ENCODE results near the gene ATP10A. TPM values are rescaled to one million over a fixed set of nuclear protein-coding genes. Genes with fewer than 3 reads are reported as not detected.
"Not testable (repeated sequence)": the region's sequence is repeated elsewhere in the genome, so short reads cannot be mapped to it uniquely, and the experiment has no call there.

The ATP10A gene
- total RNA-seq, 1 experiment from 2014 or later: 7.1 TPM

DNA sequence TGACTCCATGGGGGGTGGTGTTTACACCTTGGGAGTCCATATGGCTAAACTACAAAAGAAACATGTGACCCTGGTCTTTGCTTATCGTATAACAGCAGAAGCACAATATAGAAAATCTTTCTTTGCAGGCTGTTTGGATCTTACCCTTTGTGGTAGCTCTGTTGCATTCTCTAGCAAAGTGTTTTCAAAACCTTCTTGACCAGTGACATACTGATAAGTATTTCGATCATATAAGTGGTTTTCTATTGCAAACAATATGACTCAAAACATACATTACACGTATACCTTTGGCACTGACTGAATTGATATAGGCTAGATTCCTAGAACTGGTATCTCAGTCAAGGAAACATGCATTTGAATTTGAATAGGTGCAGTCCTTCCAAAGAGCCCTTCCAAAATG, 24.7 kb upstream of the ATP10A start:
- DNase-seq (ENCODE audit: low read depth, low spot score): no peak
- in situ Hi-C loops (cut with HindIII; ENCODE audit: low pct_unique_long_range_greater_than_20kb, low sequenced_read_pairs): loop anchor here (25.0 kb wide), 1 partner anchor 199 kb away; no protein-coding TSS in a partner anchor

DNA sequence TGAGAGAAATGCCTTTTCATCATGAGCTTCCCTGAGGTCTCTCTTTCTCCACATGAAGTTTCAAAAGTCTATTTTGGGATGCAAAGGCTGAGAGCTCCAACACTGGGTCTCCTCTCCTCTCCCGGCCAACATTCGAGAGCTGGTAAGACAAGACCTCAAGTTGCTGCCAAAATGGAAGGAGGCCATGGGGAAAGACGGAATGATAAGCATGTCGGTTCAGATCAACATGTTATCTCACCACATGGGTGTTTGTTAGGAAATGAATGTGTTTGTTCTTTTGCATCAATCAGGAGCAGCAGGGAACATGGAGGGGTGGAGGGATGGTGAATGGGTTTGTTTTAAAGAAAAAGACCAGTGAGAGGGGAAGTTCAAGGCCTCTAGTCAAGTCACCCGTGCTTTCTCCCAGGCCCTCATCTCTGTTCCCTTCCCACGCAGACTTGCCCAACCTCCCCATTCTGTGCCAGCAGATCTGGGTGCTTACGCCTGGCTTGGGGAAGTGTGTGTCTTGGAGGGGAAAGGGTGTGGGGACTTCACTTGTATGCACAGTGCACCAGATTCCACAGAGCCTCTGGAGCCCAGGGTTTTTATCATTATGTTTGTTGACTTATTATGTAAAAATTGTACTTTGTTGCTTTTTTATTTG, 23.5 kb upstream of the ATP10A start:
- DNase-seq (ENCODE audit: low read depth, low spot score): no peak
- in situ Hi-C loops (cut with HindIII; ENCODE audit: low pct_unique_long_range_greater_than_20kb, low sequenced_read_pairs): loop anchor here (25.0 kb wide), 1 partner anchor 201 kb away; no protein-coding TSS in a partner anchor

DNA sequence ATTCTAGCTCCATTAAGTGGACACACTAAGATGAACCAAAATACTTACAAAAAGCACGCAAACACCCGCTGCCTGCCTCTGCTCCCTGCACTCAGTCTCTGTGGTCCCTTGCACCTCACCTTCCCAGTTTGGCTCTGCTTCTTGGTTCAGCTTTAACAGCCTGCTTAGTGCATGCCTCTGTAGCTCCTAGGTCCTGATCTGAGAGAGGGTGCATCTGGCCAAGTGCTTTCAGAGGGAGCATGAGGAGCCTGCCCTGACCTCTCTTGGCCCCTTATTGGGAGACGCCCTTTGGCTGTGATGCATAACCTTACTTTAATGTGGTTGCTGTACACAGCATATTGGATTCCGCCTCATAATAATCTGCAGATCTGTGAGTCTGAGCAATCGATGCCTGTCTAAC, 21.2 kb upstream of the ATP10A start:
- DNase-seq (ENCODE audit: low read depth, low spot score): no peak
- in situ Hi-C loops (cut with HindIII; ENCODE audit: low pct_unique_long_range_greater_than_20kb, low sequenced_read_pairs): loop anchor here (25.0 kb wide), 1 partner anchor 203 kb away; no protein-coding TSS in a partner anchor

DNA sequence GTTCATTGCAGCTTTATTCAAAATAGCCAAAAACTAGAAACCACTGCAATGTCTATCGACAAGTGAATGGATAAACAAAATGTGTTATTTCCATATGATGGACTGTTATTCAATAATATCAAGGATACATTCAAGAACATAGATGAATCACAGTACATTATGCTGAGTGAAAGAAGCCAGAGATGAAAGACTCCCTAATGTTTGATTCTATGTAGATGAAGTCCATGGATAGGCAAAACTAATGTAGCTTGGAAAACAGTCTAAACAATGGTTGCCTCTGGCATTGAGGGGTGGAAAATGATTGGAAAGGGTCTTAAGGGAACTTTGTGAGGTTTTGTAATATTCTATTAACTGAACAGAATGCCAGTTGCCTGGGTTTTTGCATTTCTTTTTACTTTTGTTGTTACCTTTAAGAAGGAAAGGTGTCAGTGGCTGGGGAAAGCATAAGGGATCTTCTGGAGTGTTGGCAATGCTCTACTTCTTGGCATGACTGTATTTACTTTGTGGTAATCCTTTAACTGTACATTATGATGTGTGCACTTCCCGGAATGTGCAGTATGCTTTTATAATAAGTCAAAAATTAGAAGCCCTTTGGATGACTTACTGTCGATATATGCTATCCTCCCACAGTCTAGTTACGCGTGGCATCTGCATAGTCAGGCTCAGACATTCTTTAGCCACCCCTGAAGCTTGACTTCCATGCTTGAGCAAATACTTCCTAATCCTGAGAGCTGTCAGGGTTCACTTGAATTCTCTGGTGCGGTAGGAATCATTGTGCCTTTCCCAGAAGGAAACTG, 20.5 kb upstream of the ATP10A start:
- in situ Hi-C loops (cut with HindIII; ENCODE audit: low pct_unique_long_range_greater_than_20kb, low sequenced_read_pairs): loop anchor here (25.0 kb wide), 1 partner anchor 204 kb away; no protein-coding TSS in a partner anchor

DNA sequence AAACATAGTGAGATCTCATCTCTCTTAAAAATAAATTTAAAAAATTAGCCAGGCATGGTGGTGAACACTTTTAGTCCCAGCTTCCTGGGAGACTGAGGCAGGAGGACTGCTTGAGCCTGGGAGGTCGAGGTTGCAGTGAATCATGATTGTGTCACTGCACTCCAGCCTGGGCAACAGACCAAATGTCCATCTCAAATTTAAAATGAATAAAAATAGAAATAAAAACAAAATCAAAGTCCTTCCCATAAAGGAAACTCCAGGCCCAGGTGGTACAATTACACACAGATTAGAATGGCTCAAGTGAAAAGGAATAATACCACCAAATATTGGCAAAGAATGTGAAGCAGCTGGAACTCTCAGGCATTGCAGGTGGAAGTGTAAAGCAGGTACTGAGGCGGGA, 19.3 kb upstream of the ATP10A start:
- in situ Hi-C loops (cut with HindIII; ENCODE audit: low pct_unique_long_range_greater_than_20kb, low sequenced_read_pairs): loop anchor here (25.0 kb wide), 1 partner anchor 205 kb away; no protein-coding TSS in a partner anchor
- DNase-seq (ENCODE audit: low read depth, low spot score): no peak

More for the DNA sequence above, 20.5 kb upstream of the ATP10A start:
- DNase-seq (ENCODE audit: low read depth, low spot score): no peak

DNA sequence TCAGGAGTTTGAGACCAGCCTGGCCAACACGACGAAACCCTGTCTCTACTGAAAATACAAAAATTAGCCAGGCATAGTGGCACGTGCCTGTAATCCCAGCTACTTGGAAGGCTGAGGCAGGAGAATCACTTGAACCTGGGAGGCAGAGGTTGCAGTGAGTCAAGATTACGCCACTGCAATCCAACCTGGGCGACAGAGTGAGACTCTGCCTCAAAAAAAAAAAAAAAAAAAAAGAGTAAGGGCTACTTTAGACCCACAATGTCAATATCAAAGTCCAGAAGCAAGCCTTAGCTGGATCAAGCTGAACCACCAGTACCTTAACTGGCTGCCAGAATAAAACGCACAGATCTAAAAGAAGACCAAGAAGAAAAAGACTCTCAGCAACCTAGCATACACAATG, 17.8 kb upstream of the ATP10A start:
- not testable (repeated sequence) for DNase-seq (ENCODE audit: low read depth, low spot score)
- in situ Hi-C loops (cut with HindIII; ENCODE audit: low pct_unique_long_range_greater_than_20kb, low sequenced_read_pairs): loop anchor here (25.0 kb wide), 1 partner anchor 206 kb away; no protein-coding TSS in a partner anchor

GRCh38 chr15:25880411-25880810, 17.3 kb upstream of the ATP10A start:
- in situ Hi-C loops (cut with HindIII; ENCODE audit: low pct_unique_long_range_greater_than_20kb, low sequenced_read_pairs): loop anchor here (25.0 kb wide), 1 partner anchor 207 kb away; no protein-coding TSS in a partner anchor
- DNase-seq (ENCODE audit: low read depth, low spot score): no peak

- no peak for DNase-seq (ENCODE audit: low read depth, low spot score)
- in situ Hi-C loops (cut with HindIII; ENCODE audit: low pct_unique_long_range_greater_than_20kb, low sequenced_read_pairs): loop anchor here (25.0 kb wide), 1 partner anchor 208 kb away; no protein-coding TSS in a partner anchor
Measured at GRCh38 chr15:25879438-25879837, 16.3 kb upstream of the ATP10A start.

- in situ Hi-C loops (cut with HindIII; ENCODE audit: low pct_unique_long_range_greater_than_20kb, low sequenced_read_pairs): loop anchor here (25.0 kb wide), 1 partner anchor 210 kb away; no protein-coding TSS in a partner anchor
- DNase-seq (ENCODE audit: low read depth, low spot score): no peak
Measured at GRCh38 chr15:25877681-25878080, 14.6 kb upstream of the ATP10A start.

GRCh38 chr15:25876231-25877140, 13.4 kb upstream of the ATP10A start:
- in situ Hi-C loops (cut with HindIII; ENCODE audit: low pct_unique_long_range_greater_than_20kb, low sequenced_read_pairs): loop anchor here (25.0 kb wide), 1 partner anchor 211 kb away; no protein-coding TSS in a partner anchor
- no peak for DNase-seq (ENCODE audit: low read depth, low spot score)

GRCh38 chr15:25875566-25875965, 12.4 kb upstream of the ATP10A start:
- in situ Hi-C loops (cut with HindIII; ENCODE audit: low pct_unique_long_range_greater_than_20kb, low sequenced_read_pairs): loop anchor here (25.0 kb wide), 1 partner anchor 212 kb away; no protein-coding TSS in a partner anchor
- no peak for DNase-seq (ENCODE audit: low read depth, low spot score)

DNA sequence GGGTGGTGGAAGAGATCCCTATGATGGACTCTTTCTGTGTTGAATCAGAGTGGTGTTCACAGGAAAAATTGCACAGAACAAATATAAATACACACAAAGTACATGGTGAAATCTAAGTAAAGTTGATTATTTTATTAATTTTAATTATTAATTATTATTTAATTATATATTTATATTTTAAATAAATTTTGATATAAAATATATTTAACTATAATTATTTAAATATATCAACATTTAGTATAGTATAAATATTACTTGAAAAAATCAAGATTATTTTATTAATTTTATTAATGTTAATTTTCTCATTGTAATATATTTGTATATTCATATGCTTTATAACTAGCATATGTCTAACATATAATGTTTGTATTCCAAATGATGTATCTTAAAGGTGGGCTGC, 11.3 kb upstream of the ATP10A start:
- DNase-seq (ENCODE audit: low read depth, low spot score): no peak
- in situ Hi-C loops (cut with HindIII; ENCODE audit: low pct_unique_long_range_greater_than_20kb, low sequenced_read_pairs): no loop called here

GRCh38 chr15:25871403-25871802, 8.3 kb upstream of the ATP10A start:
- no peak for DNase-seq (ENCODE audit: low read depth, low spot score)
- in situ Hi-C loops (cut with HindIII; ENCODE audit: low pct_unique_long_range_greater_than_20kb, low sequenced_read_pairs): no loop called here

- in situ Hi-C loops (cut with HindIII; ENCODE audit: low pct_unique_long_range_greater_than_20kb, low sequenced_read_pairs): no loop called here
- no peak for DNase-seq (ENCODE audit: low read depth, low spot score)
Measured at GRCh38 chr15:25870938-25871337, 7.8 kb upstream of the ATP10A start.

GRCh38 chr15:25869701-25870100, 6.6 kb upstream of the ATP10A start:
- in situ Hi-C loops (cut with HindIII; ENCODE audit: low pct_unique_long_range_greater_than_20kb, low sequenced_read_pairs): no loop called here
- no peak for DNase-seq (ENCODE audit: low read depth, low spot score)

- in situ Hi-C loops (cut with HindIII; ENCODE audit: low pct_unique_long_range_greater_than_20kb, low sequenced_read_pairs): no loop called here
- no peak for DNase-seq (ENCODE audit: low read depth, low spot score)
Measured at GRCh38 chr15:25866874-25867273, 3.7 kb upstream of the ATP10A start.

DNA sequence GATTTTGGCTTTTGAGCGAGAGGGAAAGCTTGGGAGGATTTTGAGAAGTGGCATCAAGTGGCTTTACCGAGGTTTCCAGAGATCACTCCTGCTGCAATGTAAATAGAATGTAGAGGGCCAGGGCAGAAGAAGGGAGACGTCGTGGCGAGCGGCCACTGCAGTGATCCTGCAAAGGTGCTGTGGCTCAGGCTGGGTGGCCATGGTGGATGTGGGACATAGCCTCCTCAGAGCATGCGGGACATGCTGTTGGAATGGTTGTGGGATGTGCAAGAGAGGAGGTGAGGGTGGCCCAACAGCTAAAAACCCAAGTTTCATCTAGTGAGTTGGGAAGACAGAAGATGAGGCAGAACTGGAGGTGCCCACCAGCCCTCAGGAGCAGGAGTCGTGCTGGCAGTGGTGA, 3.1 kb upstream of the ATP10A start:
- in situ Hi-C loops (cut with HindIII; ENCODE audit: low pct_unique_long_range_greater_than_20kb, low sequenced_read_pairs): no loop called here
- DNase-seq (ENCODE audit: low read depth, low spot score): no peak

Measured in SK-MEL-5 (cell line).